GM15510 (cell line): ENCODE results near the gene FIGN.

ENCODE experiments used
- POLR2A ChIP-seq: IDR thresholded peaks from 3 replicates; pipeline ENCODE4 v1.6.1; 2011; ENCODE audit warnings: borderline replicate concordance; ENCODE audit not compliant: insufficient read length; ENCODE audit errors: extremely low read depth

Gene FIGN

GRCh38 chr2:163730556-163730955 is 5.3 kb downstream of the FIGN start:
- TF ChIP-seq POLR2A, result no peak

GRCh38 chr2:163729636-163730273 is 6.1 kb downstream of the FIGN start:
- no peak for TF ChIP-seq POLR2A

GRCh38 chr2:163723881-163724280 is 11.9 kb downstream of the FIGN start:
- no peak for TF ChIP-seq POLR2A

GRCh38 chr2:163723348-163723747 is 12.5 kb downstream of the FIGN start:
- TF ChIP-seq POLR2A, result no peak

- no peak for TF ChIP-seq POLR2A
These were observed 16.5 kb downstream of the FIGN start for GRCh38 chr2:163719331-163719730.

GRCh38 chr2:163717993-163718680 is 17.7 kb downstream of the FIGN start:
- TF ChIP-seq POLR2A, result no peak

GRCh38 chr2:163717515-163717914 is 18.3 kb downstream of the FIGN start:
- no peak for TF ChIP-seq POLR2A

- TF ChIP-seq POLR2A, result no peak
These were observed 19.7 kb downstream of the FIGN start for GRCh38 chr2:163716101-163716500.

- TF ChIP-seq POLR2A, result no peak
These were observed 20.1 kb downstream of the FIGN start for GRCh38 chr2:163715668-163716067.

- no peak for TF ChIP-seq POLR2A
These were observed 20.6 kb downstream of the FIGN start for GRCh38 chr2:163715199-163715598.

- TF ChIP-seq POLR2A, result no peak
These were observed 22.1 kb downstream of the FIGN start for GRCh38 chr2:163713534-163714311.

GRCh38 chr2:163711699-163712098 is 24.1 kb downstream of the FIGN start:
- TF ChIP-seq POLR2A, result no peak

- no peak for TF ChIP-seq POLR2A
These were observed 24.6 kb downstream of the FIGN start for GRCh38 chr2:163711258-163711657.

GRCh38 chr2:163709270-163709669 is 26.5 kb downstream of the FIGN start:
- no peak for TF ChIP-seq POLR2A

GRCh38 chr2:163708265-163708664 is 27.5 kb downstream of the FIGN start:
- TF ChIP-seq POLR2A, result no peak
